ENCODE results near the gene PDIK1L. TPM values are rescaled to one million over a fixed set of nuclear protein-coding genes. Genes with fewer than 3 reads are reported as not detected.

PDIK1L gene
- total RNA-seq, 1 donor from 2014 or later = 3.1 TPM

DNA sequence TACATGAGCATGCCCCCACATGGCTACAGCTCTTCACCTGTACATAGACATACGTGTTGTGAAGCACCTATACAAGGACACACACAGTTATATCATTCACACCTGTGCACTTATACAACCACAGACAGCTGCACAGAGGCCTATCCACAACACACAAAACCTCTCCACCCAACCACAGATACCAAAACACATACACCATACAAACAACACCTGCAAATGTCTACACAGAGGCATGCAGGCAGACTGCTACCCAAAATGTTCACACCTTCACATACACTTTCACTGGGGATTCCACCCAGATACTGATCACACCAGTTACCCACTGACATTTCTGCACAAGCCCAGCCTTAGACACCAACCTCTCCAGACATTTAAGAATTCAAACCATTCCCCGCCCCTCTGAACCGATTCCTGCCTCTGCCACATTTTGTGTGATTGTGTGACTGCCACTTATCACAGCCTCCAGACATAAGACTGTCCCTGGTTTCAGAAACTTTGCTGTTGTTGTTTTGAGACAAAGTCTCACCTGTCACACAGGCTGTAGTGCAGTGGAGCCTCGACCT, 55.2 kb downstream of the PDIK1L start:
- Histone ChIP-seq H4K20me1 (ENCODE audit: insufficient read depth, low read length) (no peaks in the 10 kb centered on the region), H3K4me1 (ENCODE audit: insufficient read depth, low read length) (peaks cover 23% of the 10 kb centered on the region), H3K36me3 (ENCODE audit: insufficient read depth, low read length) (no peaks in the 10 kb centered on the region), H3K4me2 (ENCODE audit: low read length) (no peak overlapping the region), H3K79me2 (ENCODE audit: insufficient read depth, low read length) (peaks cover 20% of the 10 kb centered on the region), H3K27ac (ENCODE audit: low read depth, low read length) (no peak overlapping the region), H3K27me3 (ENCODE audit: insufficient read depth, low read length) (peaks cover 2% of the 10 kb centered on the region), H2AFZ (ENCODE audit: low read depth, low read length) (no peak overlapping the region), H3K9ac (ENCODE audit: low read length) (no peak overlapping the region), H3K9me3 (ENCODE audit: insufficient read depth, low read depth, low read length) (no peaks in the 10 kb centered on the region), H3K4me3 (ENCODE audit: insufficient read depth, low read depth, low read length) (no peak overlapping the region)
- Mint-ChIP-seq H3K4me1 (ENCODE audit: low read depth, unreplicated experiment) (peaks cover 9% of the 10 kb centered on the region), H3K27me3 (ENCODE audit: low read depth, unreplicated experiment) (no peaks in the 10 kb centered on the region), H3K4me3 (ENCODE audit: unreplicated experiment) (no peak overlapping the region), H3K27ac (ENCODE audit: unreplicated experiment) (no peak overlapping the region), H3K36me3 (ENCODE audit: low read depth, unreplicated experiment) (no peaks in the 10 kb centered on the region), H3K9me3 (ENCODE audit: unreplicated experiment) (no peaks in the 10 kb centered on the region)
- FAIRE-seq (no peak), DNase-seq (ENCODE audit: low read depth) (no peak)
- no peak for TF ChIP-seq EZH2 (IDR thresholded peaks at IDR 0.05; ENCODE audit: insufficient read depth, low read length)
- TF ChIP-seq, protein P1, sequence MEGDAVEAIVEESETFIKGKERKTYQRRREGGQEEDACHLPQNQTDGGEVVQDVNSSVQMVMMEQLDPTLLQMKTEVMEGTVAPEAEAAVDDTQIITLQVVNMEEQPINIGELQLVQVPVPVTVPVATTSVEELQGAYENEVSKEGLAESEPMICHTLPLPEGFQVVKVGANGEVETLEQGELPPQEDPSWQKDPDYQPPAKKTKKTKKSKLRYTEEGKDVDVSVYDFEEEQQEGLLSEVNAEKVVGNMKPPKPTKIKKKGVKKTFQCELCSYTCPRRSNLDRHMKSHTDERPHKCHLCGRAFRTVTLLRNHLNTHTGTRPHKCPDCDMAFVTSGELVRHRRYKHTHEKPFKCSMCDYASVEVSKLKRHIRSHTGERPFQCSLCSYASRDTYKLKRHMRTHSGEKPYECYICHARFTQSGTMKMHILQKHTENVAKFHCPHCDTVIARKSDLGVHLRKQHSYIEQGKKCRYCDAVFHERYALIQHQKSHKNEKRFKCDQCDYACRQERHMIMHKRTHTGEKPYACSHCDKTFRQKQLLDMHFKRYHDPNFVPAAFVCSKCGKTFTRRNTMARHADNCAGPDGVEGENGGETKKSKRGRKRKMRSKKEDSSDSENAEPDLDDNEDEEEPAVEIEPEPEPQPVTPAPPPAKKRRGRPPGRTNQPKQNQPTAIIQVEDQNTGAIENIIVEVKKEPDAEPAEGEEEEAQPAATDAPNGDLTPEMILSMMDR (IDR thresholded peaks at IDR 0.05; ENCODE audit: insufficient read depth, low read depth, low read length) = no peak

DNA sequence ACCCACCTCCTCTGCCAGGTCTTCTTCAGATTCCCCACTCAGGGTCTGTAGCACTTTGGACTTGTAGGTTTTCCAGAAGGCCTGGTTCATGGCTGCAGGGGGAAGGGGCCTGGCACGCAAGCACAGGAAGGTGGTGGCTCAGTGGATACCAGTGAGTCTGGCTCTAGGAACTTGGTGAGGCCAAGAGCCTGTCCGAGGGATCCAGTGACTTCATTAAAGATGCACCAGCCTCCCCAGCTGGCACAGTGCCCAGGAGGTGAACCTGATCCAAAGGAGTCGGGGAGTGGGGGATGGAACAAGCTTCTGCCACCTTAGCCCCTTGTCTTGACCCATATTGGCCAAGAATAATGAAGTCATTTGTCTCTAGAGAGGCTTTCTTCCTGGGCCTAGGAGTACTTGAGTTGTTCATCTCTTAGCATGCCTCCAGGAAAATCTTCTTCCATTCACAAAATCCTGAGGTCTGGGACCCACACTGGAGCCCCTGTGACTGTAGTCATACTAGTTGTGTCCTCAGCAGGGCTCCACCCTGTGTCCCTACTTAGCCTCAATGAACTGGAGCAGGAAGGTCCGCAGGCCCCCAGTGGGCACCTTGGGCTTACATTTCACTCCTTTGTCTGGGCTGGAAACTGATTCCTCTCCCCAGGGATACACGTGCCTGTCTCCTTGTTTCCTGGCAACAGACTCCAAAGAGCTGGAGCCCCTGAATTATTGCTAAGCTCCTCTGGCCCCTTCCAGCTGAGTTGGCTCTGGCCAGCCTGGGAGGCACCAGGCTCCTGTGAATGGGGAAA, 57.0 kb downstream of the PDIK1L start, which contains the start of gene C1orf232:
Gene C1orf232, minus strand, starts transcription at position 554 of the 788 bp plus-strand sequence. Its CDS starts 464 bp downstream, at position 90.
- Histone ChIP-seq H3K36me3 (ENCODE audit: insufficient read depth, low read length) (no peaks in the 10 kb centered on the region), H3K9me3 (ENCODE audit: insufficient read depth, low read depth, low read length) (no peaks in the 10 kb centered on the region), H3K9ac (ENCODE audit: low read length) (peak within 1 kb of the TSS; percentile 94), H2AFZ (ENCODE audit: low read depth, low read length) (peak within 1 kb of the TSS; percentile 96), H3K79me2 (ENCODE audit: insufficient read depth, low read length) (peaks cover 20% of the 10 kb centered on the region), H3K4me1 (ENCODE audit: insufficient read depth, low read length) (peaks cover 20% of the 10 kb centered on the region), H3K4me2 (ENCODE audit: low read length) (peak within 1 kb of the TSS; percentile 88), H3K27ac (ENCODE audit: low read depth, low read length) (peak within 1 kb of the TSS; percentile 74), H4K20me1 (ENCODE audit: insufficient read depth, low read length) (no peaks in the 10 kb centered on the region), H3K27me3 (ENCODE audit: insufficient read depth, low read length) (no peaks in the 10 kb centered on the region), H3K4me3 (ENCODE audit: insufficient read depth, low read depth, low read length) (peak within 1 kb of the TSS; percentile 68)
- H3K27ac Mint-ChIP-seq (ENCODE audit: unreplicated experiment) = no peak within 1 kb of the TSS
- FAIRE-seq (no peak), DNase-seq (ENCODE audit: low read depth) (no peak)
- no peak for TF ChIP-seq EZH2 (IDR thresholded peaks at IDR 0.05; ENCODE audit: insufficient read depth, low read length)
- TF ChIP-seq, protein P1 (IDR thresholded peaks at IDR 0.05; ENCODE audit: insufficient read depth, low read depth, low read length) = no peak
- H3K36me3 Mint-ChIP-seq (ENCODE audit: low read depth, unreplicated experiment) = no peaks in the 10 kb centered on the region
- H3K4me1 Mint-ChIP-seq (ENCODE audit: low read depth, unreplicated experiment) = peaks cover 6% of the 10 kb centered on the region
- no peaks in the 10 kb centered on the region for H3K9me3 Mint-ChIP-seq (ENCODE audit: unreplicated experiment)
- H3K4me3 Mint-ChIP-seq (ENCODE audit: unreplicated experiment) = peak within 1 kb of the TSS; percentile 89
- no peaks in the 10 kb centered on the region for H3K27me3 Mint-ChIP-seq (ENCODE audit: low read depth, unreplicated experiment)

DNA sequence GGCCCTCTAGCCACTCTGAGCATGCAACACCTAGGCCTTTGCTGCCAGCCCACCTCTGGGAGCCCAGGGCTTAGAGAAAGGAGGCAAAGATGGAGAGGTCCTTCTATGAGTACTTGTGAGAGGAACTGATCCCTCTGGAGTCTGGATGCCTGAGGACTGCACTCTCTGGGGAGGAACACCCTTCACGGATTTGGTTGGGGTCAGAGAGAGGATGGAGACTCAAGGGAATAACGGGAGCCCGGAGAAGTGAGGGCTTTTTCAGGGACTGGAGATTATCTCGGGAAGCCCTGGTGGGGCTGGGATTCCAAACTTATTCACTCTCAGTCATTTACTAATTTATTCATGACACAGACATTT, 57.6 kb downstream of the PDIK1L start:
- Histone ChIP-seq H2AFZ (ENCODE audit: low read depth, low read length) (peak overlapping the region; percentile 96), H3K9me3 (ENCODE audit: insufficient read depth, low read depth, low read length) (no peaks in the 10 kb centered on the region), H4K20me1 (ENCODE audit: insufficient read depth, low read length) (no peaks in the 10 kb centered on the region), H3K4me2 (ENCODE audit: low read length) (peak overlapping the region; percentile 88), H3K27me3 (ENCODE audit: insufficient read depth, low read length) (no peaks in the 10 kb centered on the region), H3K79me2 (ENCODE audit: insufficient read depth, low read length) (peaks cover 20% of the 10 kb centered on the region), H3K27ac (ENCODE audit: low read depth, low read length) (no peak overlapping the region), H3K4me3 (ENCODE audit: insufficient read depth, low read depth, low read length) (peak overlapping the region; percentile 68), H3K9ac (ENCODE audit: low read length) (peak overlapping the region; percentile 94), H3K4me1 (ENCODE audit: insufficient read depth, low read length) (peaks cover 20% of the 10 kb centered on the region), H3K36me3 (ENCODE audit: insufficient read depth, low read length) (no peaks in the 10 kb centered on the region)
- no peak for DNase-seq (ENCODE audit: low read depth)
- no peaks in the 10 kb centered on the region for H3K27me3 Mint-ChIP-seq (ENCODE audit: low read depth, unreplicated experiment)
- H3K4me1 Mint-ChIP-seq (ENCODE audit: low read depth, unreplicated experiment) = peaks cover 6% of the 10 kb centered on the region
- peak overlapping the region; percentile 89 for H3K4me3 Mint-ChIP-seq (ENCODE audit: unreplicated experiment)
- no peaks in the 10 kb centered on the region for H3K9me3 Mint-ChIP-seq (ENCODE audit: unreplicated experiment)
- FAIRE-seq = no peak
- H3K36me3 Mint-ChIP-seq (ENCODE audit: low read depth, unreplicated experiment) = no peaks in the 10 kb centered on the region
- TF ChIP-seq, protein P1 (IDR thresholded peaks at IDR 0.05; ENCODE audit: insufficient read depth, low read depth, low read length) = no peak
- TF ChIP-seq EZH2 (IDR thresholded peaks at IDR 0.05; ENCODE audit: insufficient read depth, low read length) = no peak
- no peak overlapping the region for H3K27ac Mint-ChIP-seq (ENCODE audit: unreplicated experiment)
